Measurements from ENCODE around the gene MRPL48.

MRPL48 gene

GRCh38 chr11:73889536-73889935 lies 101.9 kb downstream of the MRPL48 start:
- Histone ChIP-seq H3K9ac (ENCODE audit: low read length) (no peak overlapping the region), H3K27me3 (ENCODE audit: low read depth, low read length) (no peaks in the 10 kb centered on the region), H3K79me2 (ENCODE audit: low read length) (no peaks in the 10 kb centered on the region), H3K27ac (ENCODE audit: low read length) (no peak overlapping the region), H3K4me1 (ENCODE audit: low read length) (no peaks in the 10 kb centered on the region), H3K4me2 (ENCODE audit: low read length) (no peak overlapping the region), H3K36me3 (replicated peaks; ENCODE audit: low read depth, low read length) (peaks cover 12% of the 10 kb centered on the region), H2AFZ (ENCODE audit: low read depth, low read length) (no peak overlapping the region), H4K20me1 (ENCODE audit: insufficient read depth, low read length) (no peaks in the 10 kb centered on the region), H3K4me3 (ENCODE audit: low read length) (no peak overlapping the region), H3K9me3 (ENCODE audit: insufficient read depth, low read length) (no peaks in the 10 kb centered on the region)
- TF ChIP-seq, protein P1, sequence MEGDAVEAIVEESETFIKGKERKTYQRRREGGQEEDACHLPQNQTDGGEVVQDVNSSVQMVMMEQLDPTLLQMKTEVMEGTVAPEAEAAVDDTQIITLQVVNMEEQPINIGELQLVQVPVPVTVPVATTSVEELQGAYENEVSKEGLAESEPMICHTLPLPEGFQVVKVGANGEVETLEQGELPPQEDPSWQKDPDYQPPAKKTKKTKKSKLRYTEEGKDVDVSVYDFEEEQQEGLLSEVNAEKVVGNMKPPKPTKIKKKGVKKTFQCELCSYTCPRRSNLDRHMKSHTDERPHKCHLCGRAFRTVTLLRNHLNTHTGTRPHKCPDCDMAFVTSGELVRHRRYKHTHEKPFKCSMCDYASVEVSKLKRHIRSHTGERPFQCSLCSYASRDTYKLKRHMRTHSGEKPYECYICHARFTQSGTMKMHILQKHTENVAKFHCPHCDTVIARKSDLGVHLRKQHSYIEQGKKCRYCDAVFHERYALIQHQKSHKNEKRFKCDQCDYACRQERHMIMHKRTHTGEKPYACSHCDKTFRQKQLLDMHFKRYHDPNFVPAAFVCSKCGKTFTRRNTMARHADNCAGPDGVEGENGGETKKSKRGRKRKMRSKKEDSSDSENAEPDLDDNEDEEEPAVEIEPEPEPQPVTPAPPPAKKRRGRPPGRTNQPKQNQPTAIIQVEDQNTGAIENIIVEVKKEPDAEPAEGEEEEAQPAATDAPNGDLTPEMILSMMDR (IDR thresholded peaks at IDR 0.05; ENCODE audit: low read depth, low read length) = no peak
- no peak for TF ChIP-seq EZH2phosphoT487 (IDR thresholded peaks at IDR 0.05; ENCODE audit: low read depth)

DNA sequence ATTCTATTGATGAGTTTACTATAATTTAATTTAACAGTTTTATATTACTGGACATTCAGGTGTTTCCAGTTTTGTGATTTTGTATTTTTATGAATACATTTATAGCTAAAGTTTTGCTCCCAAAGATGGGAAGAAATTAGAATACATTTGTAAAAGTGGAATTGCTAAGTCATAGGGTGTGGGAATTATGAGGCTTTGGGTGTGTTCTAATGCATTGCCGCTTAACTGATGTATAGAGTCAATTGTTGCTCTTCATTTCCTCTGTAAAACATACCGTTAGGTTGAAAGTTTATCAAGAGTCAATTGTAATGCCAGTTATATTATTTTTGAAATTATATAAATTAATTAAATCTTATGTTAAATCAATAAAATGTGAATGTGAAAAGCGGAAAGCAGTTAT lies 105.4 kb downstream of the MRPL48 start:
- H3K79me2 ChIP-seq (ENCODE audit: low read length) = no peaks in the 10 kb centered on the region
- no peaks in the 10 kb centered on the region for H4K20me1 ChIP-seq (ENCODE audit: insufficient read depth, low read length)
- no peak overlapping the region for H3K4me2 ChIP-seq (ENCODE audit: low read length)
- H3K9ac ChIP-seq (ENCODE audit: low read length) = no peak overlapping the region
- H3K9me3 ChIP-seq (ENCODE audit: insufficient read depth, low read length) = no peaks in the 10 kb centered on the region
- H3K27me3 ChIP-seq (ENCODE audit: low read depth, low read length) = no peaks in the 10 kb centered on the region
- H3K36me3 ChIP-seq (replicated peaks; ENCODE audit: low read depth, low read length) = peaks cover 16% of the 10 kb centered on the region
- TF ChIP-seq EZH2phosphoT487 (IDR thresholded peaks at IDR 0.05; ENCODE audit: low read depth) = no peak
- TF ChIP-seq, protein P1 (IDR thresholded peaks at IDR 0.05; ENCODE audit: low read depth, low read length) = no peak
- no peak overlapping the region for H3K27ac ChIP-seq (ENCODE audit: low read length)
- no peak overlapping the region for H2AFZ ChIP-seq (ENCODE audit: low read depth, low read length)
- H3K4me3 ChIP-seq (ENCODE audit: low read length) = no peak overlapping the region
- H3K4me1 ChIP-seq (ENCODE audit: low read length) = no peaks in the 10 kb centered on the region

GRCh38 chr11:73894725-73895335 lies 107.2 kb downstream of the MRPL48 start:
- Histone ChIP-seq H3K4me1 (ENCODE audit: low read length) (no peaks in the 10 kb centered on the region), H3K9ac (ENCODE audit: low read length) (no peak overlapping the region), H3K27me3 (ENCODE audit: low read depth, low read length) (no peaks in the 10 kb centered on the region), H3K9me3 (ENCODE audit: insufficient read depth, low read length) (no peaks in the 10 kb centered on the region), H3K4me3 (ENCODE audit: low read length) (no peak overlapping the region), H2AFZ (ENCODE audit: low read depth, low read length) (no peak overlapping the region), H3K79me2 (ENCODE audit: low read length) (no peaks in the 10 kb centered on the region), H3K36me3 (replicated peaks; ENCODE audit: low read depth, low read length) (peaks cover 17% of the 10 kb centered on the region), H3K4me2 (ENCODE audit: low read length) (no peak overlapping the region), H3K27ac (ENCODE audit: low read length) (no peak overlapping the region), H4K20me1 (ENCODE audit: insufficient read depth, low read length) (no peaks in the 10 kb centered on the region)
- TF ChIP-seq EZH2phosphoT487 (IDR thresholded peaks at IDR 0.05; ENCODE audit: low read depth) = no peak
- TF ChIP-seq, protein P1 (IDR thresholded peaks at IDR 0.05; ENCODE audit: low read depth, low read length) = no peak

GRCh38 chr11:73902303-73902702 lies 114.6 kb downstream of the MRPL48 start:
- no peaks in the 10 kb centered on the region for H4K20me1 ChIP-seq (ENCODE audit: insufficient read depth, low read length)
- no peak overlapping the region for H3K27ac ChIP-seq (ENCODE audit: low read length)
- H2AFZ ChIP-seq (ENCODE audit: low read depth, low read length) = no peak overlapping the region
- no peaks in the 10 kb centered on the region for H3K9me3 ChIP-seq (ENCODE audit: insufficient read depth, low read length)
- H3K36me3 ChIP-seq (replicated peaks; ENCODE audit: low read depth, low read length) = peaks cover 12% of the 10 kb centered on the region
- no peaks in the 10 kb centered on the region for H3K4me1 ChIP-seq (ENCODE audit: low read length)
- H3K79me2 ChIP-seq (ENCODE audit: low read length) = no peaks in the 10 kb centered on the region
- no peaks in the 10 kb centered on the region for H3K27me3 ChIP-seq (ENCODE audit: low read depth, low read length)
- no peak overlapping the region for H3K4me2 ChIP-seq (ENCODE audit: low read length)
- no peak overlapping the region for H3K4me3 ChIP-seq (ENCODE audit: low read length)
- H3K9ac ChIP-seq (ENCODE audit: low read length) = no peak overlapping the region
- TF ChIP-seq, protein P1 (IDR thresholded peaks at IDR 0.05; ENCODE audit: low read depth, low read length) = no peak
- no peak for TF ChIP-seq EZH2phosphoT487 (IDR thresholded peaks at IDR 0.05; ENCODE audit: low read depth)

Measured in OCI-LY3 (cell line).